Measurements from ENCODE around the gene CELA1.

DNA sequence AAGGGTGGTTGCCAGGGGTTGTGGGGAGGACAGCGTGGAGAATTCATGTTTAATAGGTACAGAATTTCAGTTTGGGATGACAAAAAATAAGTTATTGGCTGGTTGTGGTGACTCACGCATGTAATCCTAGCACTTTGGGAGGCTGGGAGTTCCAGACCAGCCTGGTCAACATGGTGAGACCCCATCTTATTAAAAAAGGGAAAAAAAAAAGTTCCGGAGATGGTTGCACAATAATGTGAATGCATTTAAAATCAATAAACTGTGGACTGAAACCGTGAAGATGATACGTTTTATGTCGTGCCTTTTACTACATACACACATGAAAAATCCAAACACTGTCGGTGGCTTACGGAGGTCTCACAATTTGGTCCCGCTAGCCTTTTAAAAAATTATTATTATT is 24.2 kb upstream of the CELA1 start:
- TF ChIP-seq ZNF274 (IDR thresholded peaks at IDR 0.05; ENCODE audit: low read depth, low read length) (no peak), YY1 (IDR thresholded peaks at IDR 0.05; ENCODE audit: insufficient read depth, insufficient read length) (no peak)

Measured in NT2/D1 (cell line).